HG03280 (cell line): ENCODE data around the gene FARP1.

ENCODE experiments used
- ATAC-seq: cut with Tn5 transposase; IDR thresholded peaks from one replicate; pipeline ENCODE4 v1.9.1; 2021; ENCODE audit warnings: mild to moderate bottlenecking, moderate library complexity; ENCODE audit not compliant: unreplicated experiment

Gene FARP1

DNA sequence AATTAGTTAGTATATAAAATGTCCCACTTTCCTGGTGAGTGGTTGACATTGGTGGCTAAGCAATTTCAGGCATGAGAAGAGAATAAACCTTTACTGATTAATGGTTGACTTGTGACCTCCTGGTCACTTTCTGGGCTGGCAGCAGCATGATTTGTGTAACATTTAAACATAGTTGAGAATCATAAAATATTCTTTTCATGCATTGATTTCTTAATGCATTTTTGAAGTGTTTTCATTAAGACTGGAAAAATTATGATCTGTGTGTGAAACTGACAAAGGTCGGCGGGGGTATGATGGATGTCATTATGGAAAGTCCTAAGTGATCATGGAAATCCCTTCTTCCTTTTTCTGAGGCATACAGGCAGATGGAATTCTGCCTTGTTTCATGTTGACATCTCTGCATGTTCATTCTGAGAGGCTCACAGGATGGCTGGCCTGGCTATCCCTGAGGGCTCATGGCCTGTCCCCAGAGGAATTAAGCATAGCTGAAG is 132.8 kb downstream of the FARP1 start:
- ATAC-seq = no peak

DNA sequence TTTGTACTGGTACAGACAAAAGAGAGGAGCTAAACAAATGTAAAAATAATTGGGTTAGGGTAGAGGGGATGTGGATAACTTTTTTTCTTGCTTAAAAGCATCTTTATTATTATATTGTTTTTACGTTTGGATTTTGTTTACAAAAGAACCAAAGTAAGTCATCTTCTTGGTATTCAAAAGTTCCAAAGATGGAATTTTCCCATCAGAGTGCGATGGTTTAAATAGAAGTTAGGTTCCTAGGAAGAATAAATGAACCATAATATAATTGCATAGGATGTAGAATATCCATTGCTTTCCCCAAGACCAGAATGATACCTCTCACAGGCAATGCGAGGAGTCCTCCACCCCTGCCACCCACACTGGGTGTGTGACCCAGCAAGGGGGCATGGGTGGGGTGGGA is 133.6 kb downstream of the FARP1 start:
- no peak for ATAC-seq

DNA sequence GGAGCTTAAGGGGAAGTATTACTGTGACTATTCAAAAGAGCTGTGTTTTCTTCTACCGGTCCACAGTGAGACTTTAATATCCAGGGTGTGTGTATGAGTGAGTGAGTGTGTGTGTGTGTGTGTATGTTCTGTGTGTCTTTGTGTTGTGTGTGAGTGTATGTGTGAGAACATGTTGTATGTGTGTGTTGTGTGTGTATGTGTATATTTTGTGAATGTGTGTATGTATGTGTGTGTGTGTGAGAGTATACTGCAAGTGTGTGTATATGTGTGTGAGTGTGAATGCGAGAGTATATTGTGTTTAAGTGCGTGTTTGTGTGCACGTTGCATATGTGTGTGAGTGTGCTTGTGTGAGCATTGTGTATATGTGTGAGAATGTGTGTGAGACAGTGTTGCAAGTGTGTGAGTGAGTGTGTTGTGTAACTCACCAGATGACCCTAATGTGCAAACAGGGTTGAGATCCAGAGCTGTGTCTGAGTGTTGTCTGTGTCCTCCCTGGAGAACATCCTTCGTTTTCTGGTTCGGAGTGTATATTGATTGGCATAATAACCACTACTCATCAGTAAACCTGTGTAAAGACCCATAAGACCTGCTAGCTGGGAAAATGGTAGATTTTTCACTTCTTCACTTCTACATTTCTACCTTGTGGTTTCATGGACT is 135.3 kb downstream of the FARP1 start:
- ATAC-seq = no peak

DNA sequence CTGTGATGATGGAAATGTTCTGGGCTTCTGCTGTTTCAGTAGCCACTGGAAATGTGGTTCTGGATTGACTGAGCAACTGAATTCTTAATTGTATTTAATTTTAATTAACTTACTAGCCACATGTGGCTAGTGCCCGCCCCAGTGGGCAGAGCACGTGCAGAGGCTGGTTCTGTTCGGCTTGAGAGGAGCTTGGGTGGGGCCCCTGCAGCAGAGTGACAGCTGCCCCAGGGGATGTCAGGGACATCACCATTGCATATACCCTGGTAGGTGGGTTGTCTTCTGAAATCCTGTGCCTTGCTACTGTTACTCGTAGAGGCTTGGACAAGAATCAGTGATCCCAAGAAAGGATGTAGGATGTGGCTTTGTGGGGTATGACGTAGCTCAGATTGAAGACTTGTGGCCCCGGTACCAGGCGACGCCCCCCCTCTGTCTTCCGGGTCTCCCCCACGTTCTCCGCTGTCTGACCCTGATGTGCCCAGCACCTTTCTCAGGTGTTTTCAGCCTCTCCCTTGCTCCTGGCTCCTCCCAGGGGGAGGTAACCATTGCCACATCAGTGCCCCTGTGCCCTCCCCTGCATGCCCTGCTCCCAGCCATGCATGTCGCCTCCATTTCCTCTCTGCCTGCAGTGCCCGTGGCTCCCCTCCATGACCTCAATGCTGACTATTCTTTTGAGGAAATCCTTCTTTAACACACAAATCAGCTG is 136.7 kb downstream of the FARP1 start:
- ATAC-seq = no peak

DNA sequence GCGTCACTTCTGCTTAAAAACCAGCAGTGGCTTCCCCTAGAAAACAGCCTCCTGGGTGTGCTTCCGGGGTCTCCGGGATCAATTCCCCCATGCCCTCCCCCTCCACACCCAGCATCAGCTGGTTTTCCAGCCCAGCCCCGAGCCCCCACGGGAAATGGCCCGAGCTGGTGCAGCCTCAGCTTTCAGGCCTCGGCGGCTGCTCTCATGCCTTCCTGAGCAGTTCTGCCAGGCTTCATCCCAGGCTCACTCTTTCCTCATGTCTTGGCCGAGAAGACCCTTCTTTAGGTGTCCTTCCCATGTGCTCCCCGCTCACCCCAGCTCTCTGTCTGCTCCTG is 137.2 kb downstream of the FARP1 start:
- ATAC-seq = no peak

DNA sequence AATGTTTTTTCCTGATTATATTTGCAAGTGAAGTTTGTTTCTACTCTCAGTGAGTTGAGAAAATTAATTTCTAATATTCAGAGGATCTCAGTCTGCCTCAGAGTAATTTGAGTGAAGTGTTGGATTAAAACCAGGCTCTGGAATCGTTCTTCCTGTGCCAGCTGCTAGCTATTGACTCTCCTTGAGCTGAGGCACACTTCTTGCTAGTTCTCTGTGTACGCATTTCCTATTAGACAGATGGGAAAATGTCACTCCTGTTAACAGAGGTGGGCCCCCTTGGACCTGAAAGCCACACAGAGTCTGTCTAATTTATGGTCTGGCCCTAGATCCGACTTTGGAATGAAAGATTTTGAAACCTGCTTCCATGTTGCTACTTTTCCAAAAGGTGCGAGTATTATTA is 141.8 kb downstream of the FARP1 start:
- no peak for ATAC-seq

DNA sequence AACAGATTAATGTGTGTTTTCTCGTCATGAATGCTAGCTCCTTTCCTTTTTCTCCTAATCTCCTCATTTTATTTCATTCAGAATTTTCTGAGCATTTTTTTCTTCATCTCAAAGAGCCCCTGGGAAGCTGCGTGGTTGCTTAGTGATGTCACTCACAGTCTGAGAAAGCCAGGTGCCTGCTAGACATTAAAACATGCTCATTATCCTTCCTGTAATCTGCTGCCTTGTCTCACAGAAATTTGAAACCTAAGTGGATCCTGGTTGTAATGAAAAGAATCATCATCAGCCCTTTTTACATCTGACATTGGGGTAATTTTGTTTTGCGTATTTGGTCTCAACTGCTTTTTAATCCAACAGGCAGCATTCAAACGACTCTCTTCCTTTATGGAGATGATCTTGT is 142.4 kb downstream of the FARP1 start:
- no peak for ATAC-seq

DNA sequence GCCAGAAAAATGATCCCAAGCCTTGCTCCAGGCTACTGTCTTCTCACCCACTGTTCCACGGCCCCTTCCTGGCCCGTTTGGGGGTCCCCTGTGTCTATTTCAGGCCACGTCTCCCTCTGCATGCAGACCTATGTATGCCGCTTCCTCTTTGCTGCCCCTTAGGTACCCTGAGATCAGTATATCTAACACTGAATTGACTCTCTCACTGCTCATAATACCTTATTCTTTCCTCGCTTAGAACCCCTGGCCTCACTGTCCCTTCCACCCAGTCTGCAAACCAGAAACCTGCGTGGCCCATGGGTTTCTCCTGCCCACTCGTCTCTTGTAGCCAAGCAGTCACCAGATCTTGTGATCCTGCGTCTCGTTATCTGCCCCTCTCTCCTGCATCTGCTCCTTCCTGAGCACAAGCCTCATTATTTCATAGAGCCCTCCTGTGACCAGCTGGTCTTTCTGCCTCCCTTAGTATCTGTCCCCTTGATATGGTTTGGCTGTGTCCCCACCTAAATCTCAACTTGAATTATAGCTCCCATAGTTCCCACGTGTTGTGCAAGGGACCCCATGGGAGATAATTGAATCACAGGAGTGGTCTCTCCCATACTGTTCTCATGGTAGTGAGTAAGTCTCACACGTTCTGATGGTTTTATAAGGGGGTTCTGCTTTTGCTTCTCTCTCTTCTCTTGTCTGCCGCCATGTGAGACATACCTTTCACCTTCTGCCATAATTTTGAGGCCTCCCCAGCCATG is 143.1 kb downstream of the FARP1 start:
- ATAC-seq = no peak

DNA sequence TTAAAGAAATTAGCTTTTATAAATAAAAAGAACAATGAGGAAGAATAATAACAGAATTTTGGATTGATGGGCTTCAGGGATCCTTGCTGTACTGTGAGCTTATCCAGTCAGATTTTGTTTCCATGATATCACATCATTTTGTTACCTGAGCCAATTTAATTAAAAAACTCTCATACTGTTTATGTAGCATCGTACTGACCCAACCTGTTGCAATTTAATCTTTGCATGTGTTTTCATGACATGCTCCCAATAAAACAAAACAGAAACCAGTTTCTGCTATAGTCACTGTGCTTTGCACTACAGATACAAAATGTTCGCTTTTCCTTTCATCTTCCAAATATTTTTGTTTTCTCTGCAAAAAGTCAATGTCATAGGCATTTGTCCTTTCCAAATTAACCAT is 143.9 kb downstream of the FARP1 start:
- ATAC-seq = no peak

DNA sequence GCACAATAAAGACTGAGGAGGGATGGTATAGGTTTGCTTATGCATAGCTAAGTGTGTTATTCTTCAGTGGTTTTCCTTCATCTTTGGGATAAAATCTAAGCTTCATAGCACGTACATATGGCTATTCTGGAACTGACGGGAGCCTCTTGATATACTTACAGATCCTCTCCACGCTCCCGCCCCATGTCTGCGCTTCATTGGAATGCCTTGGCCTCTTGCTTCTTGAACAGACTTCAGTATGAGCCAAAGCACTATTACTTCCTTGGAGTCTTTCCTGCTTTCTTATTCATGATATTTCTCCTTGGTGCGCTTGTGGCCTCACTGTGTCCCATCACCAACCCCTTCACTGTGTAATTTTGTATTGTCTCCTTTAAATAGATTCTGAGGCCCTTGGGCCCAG is 145.3 kb downstream of the FARP1 start:
- ATAC-seq = no peak

DNA sequence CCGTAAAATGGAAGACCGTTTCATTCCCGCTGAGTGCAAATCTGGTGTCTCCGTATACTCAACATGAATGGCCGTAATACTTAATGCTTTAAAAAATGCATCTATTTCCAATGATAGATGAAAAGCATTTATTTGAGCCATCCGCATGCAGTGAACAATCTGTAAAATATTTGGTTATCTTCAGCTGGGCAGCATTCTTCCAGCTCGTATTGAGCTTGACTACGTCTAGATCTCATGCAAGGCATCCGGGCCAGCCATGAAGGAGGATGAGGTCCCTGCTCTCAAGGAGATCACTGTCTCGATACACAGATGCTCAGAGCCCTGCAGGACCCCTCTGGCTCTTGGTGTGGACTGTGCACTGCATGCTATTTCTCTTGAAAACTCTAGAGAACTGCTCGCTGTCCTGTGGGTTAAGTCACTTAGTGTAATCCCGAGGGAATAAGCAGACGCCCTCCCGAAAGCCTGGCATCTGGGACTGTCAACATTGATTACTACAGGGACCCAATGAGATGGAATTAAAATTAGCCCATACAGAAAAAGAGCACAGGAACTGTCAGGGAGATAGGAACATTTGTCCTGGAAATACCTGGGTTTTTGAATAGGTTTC is 146.5 kb downstream of the FARP1 start:
- ATAC-seq = no peak

DNA sequence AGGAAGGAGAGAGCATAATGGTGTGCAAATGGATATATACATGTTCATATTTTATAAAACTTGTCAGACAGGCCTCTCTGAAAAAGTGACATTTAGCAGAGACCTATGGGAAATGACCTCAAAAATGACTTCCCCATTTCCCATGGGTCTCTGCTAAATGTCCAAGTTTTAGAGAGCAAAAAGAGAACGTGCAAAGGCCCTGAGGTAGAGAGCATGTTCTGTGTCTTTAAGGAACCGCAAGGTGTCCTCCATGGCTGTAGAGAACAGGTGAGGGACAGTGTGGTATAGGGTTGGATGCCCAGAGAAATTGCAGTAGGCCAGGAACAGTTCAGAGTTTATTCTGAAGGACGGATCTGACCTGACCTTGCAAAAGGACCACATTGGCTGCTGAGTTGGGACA is 147.4 kb downstream of the FARP1 start:
- no peak for ATAC-seq

DNA sequence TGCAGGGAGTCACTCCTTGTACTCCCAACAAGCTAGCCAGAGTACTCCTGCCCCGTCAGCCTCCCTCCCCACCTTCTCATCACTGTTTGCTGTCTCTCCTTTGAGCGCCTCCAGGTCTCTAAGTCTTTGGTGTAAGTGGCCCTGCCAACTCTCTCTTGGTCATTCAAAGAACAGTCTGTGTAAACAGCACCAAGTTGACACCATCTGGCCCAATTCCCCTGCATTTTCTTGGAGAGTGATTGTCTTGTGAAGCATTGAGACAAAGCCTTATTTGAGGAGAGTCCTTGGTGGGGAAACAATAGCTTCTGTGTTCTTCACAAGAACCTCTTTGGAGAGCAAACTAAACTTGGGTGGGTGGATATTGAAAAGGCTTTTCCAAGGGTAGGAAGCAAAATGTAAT is 148.8 kb downstream of the FARP1 start:
- ATAC-seq = no peak

DNA sequence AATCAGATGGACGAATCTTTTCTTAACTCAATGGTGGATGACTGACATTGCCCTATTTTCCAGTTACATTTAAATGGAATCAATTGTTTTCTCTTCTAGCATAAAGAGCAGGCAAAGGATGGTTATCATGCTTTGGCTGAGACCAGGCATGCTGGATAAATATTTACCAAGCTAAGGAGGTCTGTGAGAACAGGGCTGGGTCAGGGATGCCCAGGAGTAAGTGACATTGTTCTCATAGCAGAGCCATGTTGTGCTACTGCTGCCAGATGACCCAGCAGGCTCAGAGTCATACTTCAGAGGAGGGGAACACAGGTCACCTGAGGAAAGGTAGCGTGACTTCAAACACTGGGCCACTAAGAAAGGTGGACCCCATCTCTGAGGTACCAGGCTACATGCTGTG is 150.2 kb downstream of the FARP1 start:
- no peak for ATAC-seq

DNA sequence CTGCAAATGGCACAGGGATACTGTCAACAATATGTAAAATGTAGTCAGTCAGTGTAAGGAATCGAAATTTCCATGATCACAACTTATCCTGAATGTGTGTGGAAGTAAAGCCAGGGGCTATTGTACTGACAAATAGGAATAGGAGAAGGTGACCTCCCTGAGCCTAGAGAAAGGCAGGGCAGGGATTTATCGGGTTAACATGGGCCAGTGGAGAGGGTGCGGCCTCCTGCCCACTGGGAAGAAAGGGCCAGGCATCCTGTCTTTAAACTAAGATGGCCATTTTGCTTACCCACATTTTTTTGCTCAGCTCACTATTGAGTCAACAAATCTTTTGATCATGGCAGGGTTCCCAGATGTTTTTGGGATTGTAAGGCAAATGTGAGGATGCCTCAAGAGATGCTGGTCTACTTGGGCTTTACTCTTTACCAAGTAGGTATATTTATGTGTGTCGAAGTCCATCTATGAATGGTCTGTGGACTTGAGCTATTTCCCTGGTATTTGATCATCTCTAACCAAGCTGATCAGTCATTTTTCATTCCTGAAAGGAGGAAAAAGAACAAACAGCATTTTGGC is 150.8 kb downstream of the FARP1 start:
- no peak for ATAC-seq

DNA sequence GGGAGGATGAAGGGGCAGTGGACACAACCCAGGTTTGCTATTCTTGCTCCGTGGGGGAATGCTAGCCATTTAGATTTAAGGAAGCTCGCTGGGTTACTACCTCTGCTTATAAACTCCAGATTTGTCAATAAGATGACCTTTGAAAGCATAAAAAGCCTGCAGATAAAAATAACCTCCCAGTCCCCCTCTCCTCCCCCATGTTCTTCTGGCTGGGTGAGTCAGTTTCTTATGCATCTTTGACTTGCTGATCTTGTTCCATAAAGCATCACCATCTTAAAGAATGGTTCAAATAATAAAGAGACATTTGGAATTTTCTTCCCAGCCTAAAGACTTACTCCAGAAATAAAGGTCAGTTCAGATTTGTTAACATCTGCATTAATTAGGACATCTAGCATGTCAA is 152.5 kb downstream of the FARP1 start:
- no peak for ATAC-seq

DNA sequence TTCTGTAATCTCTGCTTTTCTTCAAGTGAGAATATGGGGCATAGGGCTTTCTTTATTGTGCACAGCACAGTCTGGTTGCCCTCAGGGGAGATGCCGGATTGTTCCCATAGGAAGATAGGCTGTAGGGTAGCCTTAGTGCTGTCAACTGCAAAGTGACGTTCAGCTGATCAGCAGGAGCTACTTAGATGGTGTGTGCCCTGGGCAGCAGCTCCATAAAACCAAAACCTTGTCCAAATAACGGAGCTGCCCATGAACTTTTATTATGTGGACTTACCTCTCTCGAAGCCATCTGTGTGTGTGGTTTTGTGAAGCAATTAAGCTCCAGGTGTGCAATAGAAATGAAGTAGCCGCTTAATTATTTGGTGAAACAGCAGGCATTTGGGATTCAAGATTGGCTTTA is 154.2 kb downstream of the FARP1 start:
- ATAC-seq = no peak

DNA sequence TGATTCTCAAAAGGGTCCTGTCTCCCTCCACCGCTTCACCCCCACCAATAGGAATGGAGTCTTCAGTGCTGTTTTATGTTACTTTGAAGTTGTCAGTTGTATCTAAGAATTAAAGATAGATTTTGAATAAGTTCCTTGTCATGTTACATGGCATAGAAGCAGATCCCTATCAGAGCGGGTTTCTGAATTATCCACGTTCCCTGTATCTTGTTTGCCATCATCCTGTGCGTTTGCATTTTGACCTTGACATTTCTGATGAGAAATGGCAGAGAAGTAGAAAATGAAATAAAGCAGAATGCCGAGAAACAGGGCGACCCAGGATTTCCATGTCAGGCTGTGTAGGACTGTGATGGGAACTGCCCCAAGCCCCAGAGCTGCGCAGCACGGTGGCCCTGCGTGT is 154.9 kb downstream of the FARP1 start:
- no peak for ATAC-seq

DNA sequence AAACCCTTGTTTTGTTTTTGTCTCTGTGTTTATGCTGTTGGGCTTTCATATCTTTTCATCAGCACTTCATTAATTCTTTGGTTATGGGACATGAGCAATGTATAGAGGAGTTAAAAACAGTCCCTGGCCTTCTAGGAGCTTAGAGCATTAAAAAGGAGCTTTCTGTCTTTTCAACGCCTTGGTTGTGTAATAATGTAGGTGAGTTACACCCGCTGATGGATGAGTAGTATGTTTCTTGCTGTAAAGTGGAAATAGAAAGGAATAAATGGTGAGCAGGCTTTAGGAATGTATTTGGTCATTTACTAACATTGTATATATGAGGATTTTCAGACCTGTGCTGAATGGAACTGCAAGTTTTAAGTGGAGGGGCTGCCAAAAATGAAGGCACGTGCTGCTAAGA is 155.7 kb downstream of the FARP1 start:
- ATAC-seq = no peak

DNA sequence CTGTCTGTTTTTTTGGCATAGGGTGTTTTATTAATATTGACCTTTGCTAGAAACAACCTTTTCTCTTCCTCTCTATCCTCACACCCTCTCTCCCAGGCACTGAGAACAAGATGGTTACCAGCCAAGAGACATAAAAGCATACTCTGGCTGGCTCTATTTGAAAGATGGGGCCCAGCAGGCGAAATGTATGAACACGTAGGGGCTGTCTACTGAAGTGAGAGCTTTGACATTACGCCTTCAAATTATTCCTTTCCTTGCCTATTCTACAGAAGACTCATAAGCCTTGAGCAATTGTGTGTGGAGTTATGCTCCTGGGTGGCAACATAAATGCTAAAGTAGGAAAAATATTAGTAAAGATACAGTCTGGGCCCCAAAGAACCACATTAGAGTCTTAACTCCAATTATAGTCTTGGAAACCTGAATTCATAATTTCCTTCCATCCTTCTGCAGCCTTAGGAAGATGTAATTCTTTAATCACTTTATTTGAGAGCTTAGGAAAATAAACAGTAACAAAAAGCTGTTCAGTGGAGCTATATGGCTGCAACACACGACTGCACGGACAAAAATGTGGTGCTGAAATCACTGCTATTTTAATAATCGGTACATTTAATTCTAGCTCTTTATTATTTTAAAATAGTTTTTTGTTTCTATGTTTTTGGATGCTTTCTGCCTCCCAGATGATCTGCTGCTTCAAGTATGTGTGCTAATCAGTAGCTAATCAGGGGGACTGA is 156.5 kb downstream of the FARP1 start:
- ATAC-seq = no peak

DNA sequence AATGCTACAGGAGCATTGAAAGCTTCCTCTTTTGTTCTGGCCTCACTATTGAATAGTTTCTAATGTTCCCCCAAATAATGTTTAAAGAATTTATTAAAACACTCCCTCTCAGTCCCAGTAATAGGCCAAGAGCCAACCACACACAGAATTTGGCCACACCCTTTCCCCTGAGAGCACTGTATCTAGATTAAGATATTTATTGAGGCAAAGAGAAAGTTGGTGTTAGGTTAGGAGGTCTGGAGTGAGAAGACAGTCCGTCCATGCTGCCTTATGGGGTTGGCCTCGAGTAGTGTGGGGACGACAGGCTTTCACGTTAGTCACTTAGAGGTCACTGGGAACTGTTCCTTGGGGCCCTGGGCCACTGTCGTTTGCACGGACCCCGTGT is 157.1 kb downstream of the FARP1 start:
- ATAC-seq = no peak
